Liver (tissue), 3 donors: ENCODE data around the gene MERTK.

Experiments
- ATF3 ChIP-seq: IDR thresholded peaks from 2 replicates; pipeline ENCODE4 v1.6.1; 2016; ENCODE audit warnings: antibody characterized with exemption
- CTCF ChIP-seq: fragments of 150-350 bp; IDR thresholded peaks from 2 replicates; pipeline ENCODE4 v1.5.1; 2017; ENCODE audit warnings: improper control_type of control experiment, low read depth, low read length; ENCODE audit not compliant: missing input control
- FOXA1 ChIP-seq: IDR thresholded peaks from 2 replicates; pipeline ENCODE4 v1.6.1; 2016; ENCODE audit warnings: antibody characterized with exemption
- GABPA ChIP-seq, 2 donors: IDR thresholded peaks in 1 of 2; conservative IDR thresholded peaks in 1 of 2; 2 replicates each; pipeline ENCODE4 v1.6.1; 2016; ENCODE audit warnings: antibody characterized with exemption in 2 of 2, mild to moderate bottlenecking in 1 of 2, moderate library complexity in 1 of 2
- HNF4A ChIP-seq, 2 donors: conservative IDR thresholded peaks; 2 replicates each; pipeline ENCODE4 v1.6.1; 2016; ENCODE audit warnings: antibody characterized with exemption in 2 of 2, mild to moderate bottlenecking in 2 of 2
- JUND ChIP-seq, 2 donors: IDR thresholded peaks; 2 replicates each; pipeline ENCODE4 v1.6.1; 2016; ENCODE audit warnings: antibody characterized with exemption in 2 of 2
- MAX ChIP-seq: IDR thresholded peaks from 2 replicates; pipeline ENCODE4 v1.6.1; 2016; ENCODE audit warnings: antibody characterized with exemption
- NR2F2 ChIP-seq: IDR thresholded peaks from 2 replicates; pipeline ENCODE4 v1.6.1; 2016; ENCODE audit warnings: antibody characterized with exemption
- RAD21 ChIP-seq, 2 donors: IDR thresholded peaks; 2 replicates each; pipeline ENCODE4 v1.6.1; 2016; ENCODE audit warnings: antibody characterized with exemption in 2 of 2, mild to moderate bottlenecking in 2 of 2
- REST ChIP-seq: IDR thresholded peaks from 2 replicates; pipeline ENCODE4 v1.6.1; 2016; ENCODE audit warnings: antibody characterized with exemption, mild to moderate bottlenecking
- RXRA ChIP-seq, 2 donors: IDR thresholded peaks; 2 replicates each; pipeline ENCODE4 v1.6.1; 2017 to 2018; ENCODE audit warnings: antibody characterized with exemption in 2 of 2, mild to moderate bottlenecking in 1 of 2
- SP1 ChIP-seq: IDR thresholded peaks from 2 replicates; pipeline ENCODE4 v1.6.1; 2018; ENCODE audit warnings: antibody characterized with exemption, mild to moderate bottlenecking
- TAF1 ChIP-seq: conservative IDR thresholded peaks from 2 replicates; pipeline ENCODE4 v1.6.1; 2016; ENCODE audit warnings: antibody characterized with exemption, mild to moderate bottlenecking
- YY1 ChIP-seq: IDR thresholded peaks from 2 replicates; pipeline ENCODE4 v1.6.1; 2016; ENCODE audit warnings: antibody characterized with exemption, mild to moderate bottlenecking
- donor health status: healthy.
- donor health status: healthy.

- TF ChIP-seq CTCF (no peak), SP1 (no peak), MAX (no peak), RXRA (IDR thresholded peaks at IDR 0.05) (no peak), FOXA1 (no peak), GABPA (IDR thresholded peaks at IDR 0.05 in 1 of 2, conservative IDR thresholded peaks at IDR 0.05 in 1 of 2) (no peak), TAF1 (no peak), YY1 (no peak), RAD21 (IDR thresholded peaks at IDR 0.05) (no peak), HNF4A (conservative IDR thresholded peaks at IDR 0.05) (no peak), REST (no peak), JUND (IDR thresholded peaks at IDR 0.05) (no peak), NR2F2 (no peak), ATF3 (no peak)
Observed at GRCh38 chr2:111896576-111896975, 1.8 kb upstream of the MERTK start.
